OCI-LY1 (cell line): ENCODE measurements around the gene CDC42BPA.

ENCODE experiments used
- H2AFZ ChIP-seq: fragments of 200-600 bp; sonication (generic), shearing (Covaris generic); 2 replicates; pipeline ENCODE4 v1.6.0; 2014; ENCODE audit warnings: antibody characterized with exemption, mild to moderate bottlenecking, low read length
- H3F3A ChIP-seq: fragments of 200-600 bp; sonication (generic), shearing (Covaris generic); 2 replicates; pipeline ENCODE4 v1.6.0; 2014; ENCODE audit warnings: mild to moderate bottlenecking, antibody characterized with exemption, low read length, moderate library complexity; ENCODE audit not compliant: insufficient read depth
- H3K27ac ChIP-seq: fragments of 200-600 bp; sonication (generic); 2 replicates; pipeline ENCODE4 v1.5.1; 2014; ENCODE audit warnings: low read length, mixed run types, mild to moderate bottlenecking, low read depth; ENCODE audit not compliant: poor library complexity, severe bottlenecking
- H3K27me3 ChIP-seq: fragments of 200-600 bp; sonication (generic); 2 replicates; pipeline ENCODE4 v1.6.0; 2014; ENCODE audit warnings: antibody characterized with exemption, mild to moderate bottlenecking, low read length, moderate library complexity; ENCODE audit not compliant: insufficient read depth
- H3K36me3 ChIP-seq: fragments of 200-600 bp; sonication (generic); 2 replicates; pipeline ENCODE4 v1.6.1; 2014; ENCODE audit warnings: mild to moderate bottlenecking, antibody characterized with exemption, low read length, moderate library complexity, mixed read lengths; ENCODE audit not compliant: insufficient read depth
- H3K4me1 ChIP-seq: fragments of 200-600 bp; sonication (generic); 2 replicates; pipeline ENCODE4 v1.5.1; 2014; ENCODE audit warnings: mild to moderate bottlenecking, low read length, moderate library complexity; ENCODE audit not compliant: insufficient read depth, severe bottlenecking
- H3K4me2 ChIP-seq: fragments of 200-600 bp; sonication (generic), shearing (Covaris generic); 2 replicates; pipeline ENCODE4 v1.6.1; 2014; ENCODE audit warnings: low read length
- H3K4me3 ChIP-seq: fragments of 200-600 bp; sonication (generic); 2 replicates; pipeline ENCODE4 v1.5.1; 2014; ENCODE audit warnings: low read length, low read depth, mild to moderate bottlenecking, mixed read lengths; ENCODE audit not compliant: poor library complexity, severe bottlenecking
- H3K79me2 ChIP-seq: fragments of 200-600 bp; shearing (Covaris generic); 2 replicates; pipeline ENCODE4 v1.6.1; 2016; ENCODE audit warnings: mixed run types, low read length, mixed read lengths; ENCODE audit not compliant: insufficient read depth
- H3K9ac ChIP-seq: fragments of 200-600 bp; sonication (generic), shearing (Covaris generic); 2 replicates; pipeline ENCODE4 v1.6.1; 2014; ENCODE audit warnings: mild to moderate bottlenecking, low read length, mixed read lengths
- H3K9me2 ChIP-seq: fragments of 200-600 bp; sonication (generic), shearing (Covaris generic); 2 replicates; pipeline ENCODE4 v1.6.1; 2014; ENCODE audit warnings: low read depth, mild to moderate bottlenecking, low read length, mixed read lengths
- H3K9me3 ChIP-seq: fragments of 200-600 bp; shearing (Covaris generic); 2 replicates; pipeline ENCODE4 v1.6.1; 2014; ENCODE audit warnings: low read length, mixed read lengths
- H4K20me1 ChIP-seq: fragments of 200-600 bp; sonication (generic), shearing (Covaris generic); 2 replicates; pipeline ENCODE4 v1.6.0; 2016; ENCODE audit warnings: mild to moderate bottlenecking, low read length; ENCODE audit not compliant: insufficient read depth
- EZH2 ChIP-seq: fragments of 200-600 bp; sonication (generic), shearing (Covaris generic); IDR thresholded peaks from 2 replicates; pipeline ENCODE4 v1.8.0; 2017; ENCODE audit warnings: borderline replicate concordance, mixed run types, mild to moderate bottlenecking, antibody characterized with exemption, low read length, moderate library complexity, mixed read lengths
- TF ChIP-seq, protein P1 (sequence below): fragments of 200-600 bp; sonication (generic), shearing (Covaris generic); IDR thresholded peaks from 2 replicates; pipeline ENCODE4 v1.5.1; 2017; ENCODE audit warnings: mild to moderate bottlenecking, antibody characterized with exemption, low read length, moderate library complexity, mixed read lengths

The CDC42BPA gene

DNA sequence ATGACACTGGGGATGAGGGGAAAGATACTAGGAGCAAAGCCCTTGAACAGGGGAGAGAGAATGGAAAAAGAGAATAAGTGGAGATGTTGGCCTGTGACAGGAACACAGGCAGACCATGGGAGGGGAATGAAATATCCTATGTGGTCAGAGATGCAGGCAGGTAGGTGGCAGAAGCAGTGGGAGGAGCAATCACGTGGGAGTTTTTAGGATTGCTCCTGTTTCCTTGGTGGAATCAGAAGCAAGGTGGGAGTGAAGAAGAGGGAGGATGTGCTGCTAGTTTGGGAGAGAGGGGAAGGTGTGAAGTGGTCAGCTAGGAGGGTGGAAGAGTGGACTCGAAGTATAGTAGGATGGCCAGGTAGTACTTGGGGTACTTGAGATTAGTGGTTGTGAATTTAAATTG lies 46.4 kb upstream of the CDC42BPA start:
- Histone ChIP-seq H3K36me3 (no peaks in the 10 kb centered on the region), H3K4me2 (no peak overlapping the region), H3K9me2 (no peaks in the 10 kb centered on the region), H3K9me3 (no peaks in the 10 kb centered on the region), H3K27me3 (no peaks in the 10 kb centered on the region), H3K27ac (no peak overlapping the region), H3K4me1 (no peaks in the 10 kb centered on the region), H3K9ac (no peak overlapping the region), H3F3A (no peaks in the 10 kb centered on the region), H3K79me2 (no peaks in the 10 kb centered on the region), H4K20me1 (no peaks in the 10 kb centered on the region), H3K4me3 (no peak overlapping the region), H2AFZ (no peak overlapping the region)
- no peak for TF ChIP-seq EZH2
- TF ChIP-seq, protein P1, sequence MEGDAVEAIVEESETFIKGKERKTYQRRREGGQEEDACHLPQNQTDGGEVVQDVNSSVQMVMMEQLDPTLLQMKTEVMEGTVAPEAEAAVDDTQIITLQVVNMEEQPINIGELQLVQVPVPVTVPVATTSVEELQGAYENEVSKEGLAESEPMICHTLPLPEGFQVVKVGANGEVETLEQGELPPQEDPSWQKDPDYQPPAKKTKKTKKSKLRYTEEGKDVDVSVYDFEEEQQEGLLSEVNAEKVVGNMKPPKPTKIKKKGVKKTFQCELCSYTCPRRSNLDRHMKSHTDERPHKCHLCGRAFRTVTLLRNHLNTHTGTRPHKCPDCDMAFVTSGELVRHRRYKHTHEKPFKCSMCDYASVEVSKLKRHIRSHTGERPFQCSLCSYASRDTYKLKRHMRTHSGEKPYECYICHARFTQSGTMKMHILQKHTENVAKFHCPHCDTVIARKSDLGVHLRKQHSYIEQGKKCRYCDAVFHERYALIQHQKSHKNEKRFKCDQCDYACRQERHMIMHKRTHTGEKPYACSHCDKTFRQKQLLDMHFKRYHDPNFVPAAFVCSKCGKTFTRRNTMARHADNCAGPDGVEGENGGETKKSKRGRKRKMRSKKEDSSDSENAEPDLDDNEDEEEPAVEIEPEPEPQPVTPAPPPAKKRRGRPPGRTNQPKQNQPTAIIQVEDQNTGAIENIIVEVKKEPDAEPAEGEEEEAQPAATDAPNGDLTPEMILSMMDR = no peak

DNA sequence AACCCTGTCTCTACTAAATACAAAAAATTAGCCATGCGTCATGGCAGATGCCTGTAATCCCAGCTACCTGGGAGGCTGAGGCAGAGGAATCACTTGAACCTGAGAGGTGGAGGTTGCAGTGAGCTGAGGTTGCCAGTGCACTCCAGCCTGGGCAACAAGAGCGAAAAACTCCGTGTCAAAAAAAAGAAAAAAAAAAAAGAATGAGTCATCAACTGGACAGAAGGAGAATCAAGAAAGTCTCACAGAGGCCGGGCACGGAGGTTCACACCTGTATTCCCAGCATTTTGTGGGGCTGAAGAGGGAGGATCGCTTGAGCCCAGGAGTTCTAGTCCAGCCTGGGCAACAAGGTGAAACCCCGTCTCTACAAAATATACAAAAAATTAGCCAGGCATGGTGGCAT lies 45.5 kb upstream of the CDC42BPA start:
- Histone ChIP-seq H3K9me2 (no peaks in the 10 kb centered on the region), H3K9me3 (no peaks in the 10 kb centered on the region), H3K79me2 (no peaks in the 10 kb centered on the region), H3K27ac (no peak overlapping the region), H3K4me3 (no peak overlapping the region), H3K4me2 (no peak overlapping the region), H3K4me1 (no peaks in the 10 kb centered on the region), H2AFZ (no peak overlapping the region), H3F3A (no peaks in the 10 kb centered on the region), H3K9ac (no peak overlapping the region), H3K36me3 (no peaks in the 10 kb centered on the region), H3K27me3 (no peaks in the 10 kb centered on the region), H4K20me1 (no peaks in the 10 kb centered on the region)
- TF ChIP-seq, protein P1 = no peak
- no peak for TF ChIP-seq EZH2

DNA sequence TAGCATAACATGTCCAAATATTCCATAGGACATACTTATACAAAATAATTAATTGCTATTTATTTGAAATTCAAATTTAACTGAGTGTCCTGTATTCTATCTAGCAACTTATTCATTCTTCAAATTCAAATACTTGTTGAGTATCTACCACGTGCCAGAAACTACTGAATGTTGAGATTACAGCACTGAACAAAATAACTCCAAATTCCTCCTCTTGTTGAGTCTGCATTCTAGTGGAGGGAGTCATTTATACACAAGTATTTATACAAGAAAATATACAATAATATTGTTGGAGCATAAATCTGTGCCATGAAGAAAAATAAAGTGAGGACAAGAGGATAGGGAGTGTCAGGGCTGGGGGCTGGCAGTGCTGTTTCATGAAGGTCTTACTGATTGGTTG lies 43.7 kb upstream of the CDC42BPA start:
- H3F3A ChIP-seq = no peaks in the 10 kb centered on the region
- H3K27ac ChIP-seq = no peak overlapping the region
- H3K27me3 ChIP-seq = no peaks in the 10 kb centered on the region
- H3K36me3 ChIP-seq = no peaks in the 10 kb centered on the region
- H3K9ac ChIP-seq = no peak overlapping the region
- H3K4me3 ChIP-seq = no peak overlapping the region
- H4K20me1 ChIP-seq = no peaks in the 10 kb centered on the region
- no peak overlapping the region for H3K4me2 ChIP-seq
- no peaks in the 10 kb centered on the region for H3K4me1 ChIP-seq
- no peaks in the 10 kb centered on the region for H3K79me2 ChIP-seq
- H3K9me3 ChIP-seq = no peaks in the 10 kb centered on the region
- H3K9me2 ChIP-seq = no peaks in the 10 kb centered on the region
- no peak for TF ChIP-seq EZH2
- TF ChIP-seq, protein P1 = no peak
- H2AFZ ChIP-seq = no peak overlapping the region
